Stimulated activated CD4-positive, alpha-beta T cell treated with anti-CD3 and anti-CD28 coated beads, TNF-alpha, amount 100 ng/mL, for 24 hours (primary cell): ENCODE data around the gene KCNAB1.

Experiments
- DNase-seq, 3 experiments: peaks; one replicate each; pipeline ENCODE4 v3.0.0-alpha.2; 2020; ENCODE audit warnings: low read depth in 3 of 3

The KCNAB1 gene

GRCh38 chr3:156406393-156406792 is 286.0 kb downstream of the KCNAB1 start:
- no peak for DNase-seq

- no peak for DNase-seq
Observed at GRCh38 chr3:156407617-156408225, 287.3 kb downstream of the KCNAB1 start.

- no peak for DNase-seq
Observed at GRCh38 chr3:156409694-156410093, 289.3 kb downstream of the KCNAB1 start.

- DNase-seq = no peak
Observed at GRCh38 chr3:156412600-156412999, 292.2 kb downstream of the KCNAB1 start.

- DNase-seq = no peak
Observed at GRCh38 chr3:156413293-156413892, 293.0 kb downstream of the KCNAB1 start.

- DNase-seq = no peak
Observed at GRCh38 chr3:156416846-156417558, 296.6 kb downstream of the KCNAB1 start.

- DNase-seq = no peak
Observed at GRCh38 chr3:156417559-156418132, 297.3 kb downstream of the KCNAB1 start.

- DNase-seq = no peak
Observed at GRCh38 chr3:156418428-156418827, 298.1 kb downstream of the KCNAB1 start.

GRCh38 chr3:156421534-156421933 is 301.2 kb downstream of the KCNAB1 start:
- no peak for DNase-seq

- DNase-seq = no peak
Observed at GRCh38 chr3:156424758-156425157, 304.4 kb downstream of the KCNAB1 start.

- DNase-seq = no peak
Observed at GRCh38 chr3:156425651-156426050, 305.3 kb downstream of the KCNAB1 start.

GRCh38 chr3:156429125-156429524 is 308.7 kb downstream of the KCNAB1 start:
- DNase-seq = no peak

GRCh38 chr3:156431334-156432124 is 311.2 kb downstream of the KCNAB1 start:
- no peak for DNase-seq

- no peak for DNase-seq
Observed at GRCh38 chr3:156432563-156432962, 312.2 kb downstream of the KCNAB1 start.

- DNase-seq = no peak
Observed at GRCh38 chr3:156433138-156433537, 312.8 kb downstream of the KCNAB1 start.

- DNase-seq = no peak
Observed at GRCh38 chr3:156433910-156434309, 313.5 kb downstream of the KCNAB1 start.

- DNase-seq = no peak
Observed at GRCh38 chr3:156434921-156435320, 314.5 kb downstream of the KCNAB1 start.

GRCh38 chr3:156443079-156443478 is 322.7 kb downstream of the KCNAB1 start:
- no peak for DNase-seq

- DNase-seq = no peak
Observed at GRCh38 chr3:156445117-156446090, 325.0 kb downstream of the KCNAB1 start.

- DNase-seq = peak in 1 of 3 experiments; percentile 6
Observed at GRCh38 chr3:156448300-156448699, 327.9 kb downstream of the KCNAB1 start.
